Stimulated activated CD8-positive, alpha-beta memory T cell treated with anti-CD3 and anti-CD28 coated beads, Interleukin-4, amount 100 ng/mL, for 24 hours (primary cell): ENCODE measurements around the gene INA.
A peak's percentile ranks its signal among the peaks of the same experiment; 100 is the strongest.
"Not testable (repeated sequence)": the region's sequence is repeated elsewhere in the genome, so short reads cannot be mapped to it uniquely, and the experiment has no call there.

Experiments used
- DNase-seq: peaks from one replicate; pipeline ENCODE4 v3.0.0-alpha.2; 2020; ENCODE audit warnings: low read depth

INA gene

GRCh38 chr10:103276896-103277712 is at the start of gene INA:
TSS of gene INA (plus strand) at chr10:103277138. CDS start at chr10:103277212, 74 bp downstream.
- no peak for DNase-seq

- DNase-seq, result no peak
Measured at GRCh38 chr10:103227416-103227815, 49.5 kb upstream of the INA start.

- no peak for DNase-seq
Measured at GRCh38 chr10:103231047-103231551, 45.8 kb upstream of the INA start.

- DNase-seq, result no peak
Measured at GRCh38 chr10:103232131-103232673, 44.7 kb upstream of the INA start.

GRCh38 chr10:103232772-103233488 is 44.0 kb upstream of the INA start:
- DNase-seq, result no peak

- DNase-seq, result no peak
Measured at GRCh38 chr10:103235775-103236174, 41.2 kb upstream of the INA start.

GRCh38 chr10:103238506-103239252 is 38.3 kb upstream of the INA start:
- DNase-seq, result no peak

- DNase-seq, result no peak
Measured at GRCh38 chr10:103241262-103242011, 35.5 kb upstream of the INA start.

GRCh38 chr10:103244666-103245271 is 32.2 kb upstream of the INA start:
- DNase-seq, result peak; percentile 45

GRCh38 chr10:103245587-103245986 is 31.4 kb upstream of the INA start, which contains the start of gene RPEL1:
TSS of gene RPEL1 (plus strand) at chr10:103245887. CDS start at chr10:103245997, 110 bp downstream.
- DNase-seq, result not testable (repeated sequence)

- no peak for DNase-seq
Measured at GRCh38 chr10:103246324-103246723, 30.6 kb upstream of the INA start.

- DNase-seq, result no peak
Measured at GRCh38 chr10:103254113-103254512, 22.8 kb upstream of the INA start.

- no peak for DNase-seq
Measured at GRCh38 chr10:103254538-103255325, 22.2 kb upstream of the INA start.

GRCh38 chr10:103256613-103257012 is 20.3 kb upstream of the INA start:
- no peak for DNase-seq

GRCh38 chr10:103257812-103258211 is 19.1 kb upstream of the INA start:
- DNase-seq, result no peak

GRCh38 chr10:103258928-103259327 is 18.0 kb upstream of the INA start:
- DNase-seq, result not testable (repeated sequence)

GRCh38 chr10:103259989-103260388 is 16.9 kb upstream of the INA start:
- DNase-seq, result no peak

- DNase-seq, result no peak
Measured at GRCh38 chr10:103262229-103262628, 14.7 kb upstream of the INA start.

GRCh38 chr10:103265717-103266329 is 11.1 kb upstream of the INA start:
- no peak for DNase-seq

GRCh38 chr10:103273041-103273441 is 3.9 kb upstream of the INA start:
- DNase-seq, result no peak
